Thyroid gland (tissue), 4 donors: Measurements from ENCODE around the gene MYO1E.

Source experiments
- CTCF ChIP-seq, 6 experiments: fragments of 200-600 bp in 3 of 6; fragments of 450-650 bp in 3 of 6; sonication (generic) in 3 of 6; IDR thresholded peaks; one replicate each; pipeline ENCODE4 v1.5.1; 2016 to 2019; ENCODE audit warnings: antibody characterized with exemption in 6 of 6, mild to moderate bottlenecking in 2 of 6, inconsistent platforms in 1 of 6, moderate library complexity in 1 of 6
- POLR2A ChIP-seq, 2 donors: fragments of 450-650 bp; IDR thresholded peaks; one replicate each; pipeline ENCODE4 v1.6.1; 2017; ENCODE audit warnings: antibody characterized with exemption in 2 of 2, mild to moderate bottlenecking in 2 of 2, moderate library complexity in 1 of 2

GRCh38 chr15:59376733-59377132 is 4.1 kb upstream of the MYO1E start:
- TF ChIP-seq CTCF (IDR thresholded peaks at IDR 0.05): peak in 2 of 6 experiments; percentile 36 to 42
- TF ChIP-seq POLR2A (IDR thresholded peaks at IDR 0.05): no peak
